Inferior parietal cortex (tissue), 1 donor: Measurements from ENCODE around the gene DEFB132.

Experiments used
- DNase-seq: peaks from one replicate; pipeline ENCODE4 v3.0.0-alpha.2; 2016; ENCODE audit errors: extremely low spot score

The DEFB132 gene

GRCh38 chr20:297098-297924 is 39.8 kb downstream of the DEFB132 start, which contains the start of gene ZCCHC3:
Gene ZCCHC3 (plus strand): TSS chr20:297570. CDS start chr20:297587, 17 bp downstream.
- DNase-seq = peak; percentile 77

- peak; percentile 52 for DNase-seq
Measured at GRCh38 chr20:297925-298775, 40.6 kb downstream of the DEFB132 start.

- no peak for DNase-seq
Measured at GRCh38 chr20:298776-299391, 41.4 kb downstream of the DEFB132 start.

- DNase-seq = no peak
Measured at GRCh38 chr20:300345-300990, 42.9 kb downstream of the DEFB132 start.

- DNase-seq = no peak
Measured at GRCh38 chr20:301886-302848, 44.6 kb downstream of the DEFB132 start.

- no peak for DNase-seq
Measured at GRCh38 chr20:305745-306144, 48.2 kb downstream of the DEFB132 start.

- no peak for DNase-seq
Measured at GRCh38 chr20:308427-309038, 51.0 kb downstream of the DEFB132 start.

- no peak for DNase-seq
Measured at GRCh38 chr20:309306-309840, 51.8 kb downstream of the DEFB132 start.

GRCh38 chr20:309841-310644 is 52.5 kb downstream of the DEFB132 start:
- DNase-seq = peak; percentile 97

GRCh38 chr20:310645-311044 is 53.1 kb downstream of the DEFB132 start:
- no peak for DNase-seq
